Loucy (cell line): ENCODE results near the gene TSEN54.

Experiments used
- EZH2phosphoT487 ChIP-seq: fragments of 200-600 bp; IDR thresholded peaks from 2 replicates; pipeline ENCODE4 v1.6.1; 2018; ENCODE audit warnings: antibody characterized with exemption, mild to moderate bottlenecking, moderate library complexity, borderline replicate concordance
- TF ChIP-seq, protein P1 (sequence below): fragments of 200-600 bp; sonication (generic); conservative IDR thresholded peaks from 2 replicates; pipeline ENCODE4 v1.5.1; 2014; ENCODE audit warnings: mild to moderate bottlenecking, antibody characterized with exemption, low read length

- TF ChIP-seq, protein P1, sequence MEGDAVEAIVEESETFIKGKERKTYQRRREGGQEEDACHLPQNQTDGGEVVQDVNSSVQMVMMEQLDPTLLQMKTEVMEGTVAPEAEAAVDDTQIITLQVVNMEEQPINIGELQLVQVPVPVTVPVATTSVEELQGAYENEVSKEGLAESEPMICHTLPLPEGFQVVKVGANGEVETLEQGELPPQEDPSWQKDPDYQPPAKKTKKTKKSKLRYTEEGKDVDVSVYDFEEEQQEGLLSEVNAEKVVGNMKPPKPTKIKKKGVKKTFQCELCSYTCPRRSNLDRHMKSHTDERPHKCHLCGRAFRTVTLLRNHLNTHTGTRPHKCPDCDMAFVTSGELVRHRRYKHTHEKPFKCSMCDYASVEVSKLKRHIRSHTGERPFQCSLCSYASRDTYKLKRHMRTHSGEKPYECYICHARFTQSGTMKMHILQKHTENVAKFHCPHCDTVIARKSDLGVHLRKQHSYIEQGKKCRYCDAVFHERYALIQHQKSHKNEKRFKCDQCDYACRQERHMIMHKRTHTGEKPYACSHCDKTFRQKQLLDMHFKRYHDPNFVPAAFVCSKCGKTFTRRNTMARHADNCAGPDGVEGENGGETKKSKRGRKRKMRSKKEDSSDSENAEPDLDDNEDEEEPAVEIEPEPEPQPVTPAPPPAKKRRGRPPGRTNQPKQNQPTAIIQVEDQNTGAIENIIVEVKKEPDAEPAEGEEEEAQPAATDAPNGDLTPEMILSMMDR = no peak
- no peak for TF ChIP-seq EZH2phosphoT487
Observed at GRCh38 chr17:75475851-75476250, 40.5 kb upstream of the TSEN54 start.
